GM23338 (cell line): ENCODE data around the gene NLGN3. TPM values are rescaled to one million over a fixed set of nuclear protein-coding genes. Genes with fewer than 3 reads are reported as not detected.

Source experiments
- ATAC-seq: fragments of 200-7000 bp; cut with Tn5 transposase; 3 replicates; pipeline ENCODE4 v1.9.1; 2020
- DNase-seq: peaks from one replicate; pipeline ENCODE4 v3.0.0-alpha.2; 2015; ENCODE audit warnings: low spot score
- H2AFZ ChIP-seq: fragments of 200-600 bp; sonication (generic); 2 replicates; pipeline ENCODE4 v1.8.0; 2016; ENCODE audit warnings: antibody characterized with exemption, mild to moderate bottlenecking, moderate library complexity
- H3F3A ChIP-seq: fragments of 200-600 bp; sonication (generic); replicated peaks from 2 replicates; pipeline ENCODE4 v1.8.0; 2017; ENCODE audit warnings: antibody characterized with exemption, mixed run types, low read depth
- H3K27ac ChIP-seq: fragments of 200-600 bp; sonication (generic); 2 replicates; pipeline ENCODE4 v1.6.1; 2016; ENCODE audit warnings: low read depth
- H3K27me3 ChIP-seq: fragments of 200-600 bp; sonication (generic); 2 replicates; pipeline ENCODE4 v1.8.0; 2016; ENCODE audit warnings: mild to moderate bottlenecking, mixed run types, moderate library complexity; ENCODE audit not compliant: insufficient read depth
- H3K36me3 ChIP-seq: fragments of 200-600 bp; sonication (generic); 2 replicates; pipeline ENCODE4 v1.8.0; 2016; ENCODE audit warnings: mild to moderate bottlenecking; ENCODE audit not compliant: insufficient read depth
- H3K4me1 ChIP-seq: fragments of 200-600 bp; sonication (generic); 2 replicates; pipeline ENCODE4 v1.8.0; 2016; ENCODE audit warnings: mild to moderate bottlenecking, moderate library complexity; ENCODE audit not compliant: insufficient read depth
- H3K4me2 ChIP-seq: fragments of 200-600 bp; sonication (generic); 2 replicates; pipeline ENCODE4 v1.7.1; 2017; ENCODE audit warnings: mixed run types
- H3K4me3 ChIP-seq: fragments of 200-600 bp; sonication (generic); 2 replicates; pipeline ENCODE4 v1.6.1; 2016; ENCODE audit warnings: mixed run types
- H3K79me2 ChIP-seq: fragments of 200-600 bp; sonication (generic); replicated peaks from 2 replicates; pipeline ENCODE4 v1.8.0; 2017; ENCODE audit warnings: mild to moderate bottlenecking; ENCODE audit not compliant: insufficient read depth
- H3K9me2 ChIP-seq: fragments of 200-600 bp; sonication (generic); 2 replicates; pipeline ENCODE4 v1.8.0; 2017; ENCODE audit not compliant: insufficient read depth
- H4K20me1 ChIP-seq: fragments of 200-600 bp; sonication (generic); replicated peaks from 2 replicates; pipeline ENCODE4 v1.8.0; 2017; ENCODE audit warnings: mild to moderate bottlenecking; ENCODE audit not compliant: insufficient read depth
- H3K27ac Mint-ChIP-seq: 2 replicates; pipeline ENCODE4 v1.8.0; 2020; ENCODE audit warnings: inconsistent platforms, mild to moderate bottlenecking, moderate library complexity, mixed read lengths
- H3K27me3 Mint-ChIP-seq: 3 replicates; pipeline ENCODE4 v1.8.0; 2022; ENCODE audit warnings: low read depth, mild to moderate bottlenecking, moderate library complexity, mixed read lengths, inconsistent platforms; ENCODE audit not compliant: insufficient read depth, poor library complexity
- H3K36me3 Mint-ChIP-seq: 3 replicates; pipeline ENCODE4 v1.8.0; 2021; ENCODE audit warnings: low read depth, mild to moderate bottlenecking, inconsistent platforms, moderate library complexity, mixed read lengths
- H3K4me1 Mint-ChIP-seq: 3 replicates; pipeline ENCODE4 v1.8.0; 2020; ENCODE audit warnings: mild to moderate bottlenecking, inconsistent platforms, mixed read lengths
- H3K4me3 Mint-ChIP-seq: 3 replicates; pipeline ENCODE4 v1.8.0; 2021; ENCODE audit warnings: moderate library complexity, mild to moderate bottlenecking, inconsistent platforms, mixed read lengths
- H3K9me3 Mint-ChIP-seq: 3 replicates; pipeline ENCODE4 v1.8.0; 2020; ENCODE audit warnings: moderate library complexity, mild to moderate bottlenecking, inconsistent platforms, mixed read lengths
- EZH2 ChIP-seq: fragments of 200-600 bp; sonication (generic); IDR thresholded peaks from one replicate; pipeline ENCODE4 v1.8.0; 2017; ENCODE audit warnings: antibody characterized with exemption, mild to moderate bottlenecking, low read depth; ENCODE audit not compliant: unreplicated experiment
- REST ChIP-seq: IDR thresholded peaks from one replicate; pipeline ENCODE4 v1.6.1; 2018; ENCODE audit warnings: antibody characterized with exemption; ENCODE audit not compliant: unreplicated experiment
- STAT1 ChIP-seq: IDR thresholded peaks from one replicate; pipeline ENCODE4 v1.6.1; 2016; ENCODE audit warnings: antibody characterized with exemption; ENCODE audit not compliant: unreplicated experiment
- polyA plus RNA-seq: library from polyadenylated mRNA; unstranded; fragments of >200 nt; fragmentation: Nextera tagmentation; extraction: Ambion mirVana; gene quantifications from 2 replicates; pipeline ENCODE4 v1.2.1, GENCODE V29; 2016
- total RNA-seq: library from RNA; depleted of rRNA; stranded (reverse); fragments of >200 nt; shearing (Covaris generic); gene quantifications from 2 replicates; pipeline ENCODE4 v1.2.3, GENCODE V29; 2014
- TF ChIP-seq, protein P1 (sequence below): IDR thresholded peaks from 2 replicates; pipeline ENCODE4 v1.6.1; 2016; ENCODE audit warnings: antibody characterized with exemption

NLGN3 gene
- total and polyA plus RNA-seq, 2 experiments from 2014 or later: 4.5 to 17.2 TPM

GRCh38 chrX:71095033-71095432 is 49.6 kb upstream of the NLGN3 start (continued):
- TF ChIP-seq EZH2 (no peak), STAT1 (no peak)
- TF ChIP-seq, protein P1, sequence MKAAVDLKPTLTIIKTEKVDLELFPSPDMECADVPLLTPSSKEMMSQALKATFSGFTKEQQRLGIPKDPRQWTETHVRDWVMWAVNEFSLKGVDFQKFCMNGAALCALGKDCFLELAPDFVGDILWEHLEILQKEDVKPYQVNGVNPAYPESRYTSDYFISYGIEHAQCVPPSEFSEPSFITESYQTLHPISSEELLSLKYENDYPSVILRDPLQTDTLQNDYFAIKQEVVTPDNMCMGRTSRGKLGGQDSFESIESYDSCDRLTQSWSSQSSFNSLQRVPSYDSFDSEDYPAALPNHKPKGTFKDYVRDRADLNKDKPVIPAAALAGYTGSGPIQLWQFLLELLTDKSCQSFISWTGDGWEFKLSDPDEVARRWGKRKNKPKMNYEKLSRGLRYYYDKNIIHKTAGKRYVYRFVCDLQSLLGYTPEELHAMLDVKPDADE: no peak

DNA sequence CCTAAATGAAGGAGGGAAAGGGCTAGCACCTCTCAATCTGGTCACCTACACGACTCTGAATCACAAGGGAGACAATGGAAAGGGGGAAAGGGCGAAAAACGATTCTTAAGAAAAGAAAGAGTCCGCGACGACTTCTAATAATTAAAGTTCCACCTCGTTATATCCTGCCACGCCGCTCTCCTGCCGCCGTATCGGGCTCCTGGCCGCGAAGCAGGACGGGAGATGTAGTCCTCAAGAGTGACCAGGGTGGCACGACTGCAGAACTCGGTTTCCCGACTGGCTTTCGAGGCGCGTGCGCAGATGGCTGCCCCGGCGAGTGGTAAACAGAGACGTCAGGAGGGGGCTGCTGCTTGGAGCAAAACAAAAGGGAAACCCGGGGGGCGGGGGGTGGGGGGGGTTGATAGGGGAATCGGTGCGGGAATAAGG is 49.1 kb upstream of the NLGN3 start, which contains the start of gene FOXO4:
TSS of gene FOXO4 (plus strand) at position 297 of the 426 bp plus-strand sequence. CDS start 678 bp downstream, outside the sequence.
- TF ChIP-seq, protein P1: peak; percentile 77
- no peak for TF ChIP-seq REST
- Histone ChIP-seq H4K20me1 (no peaks in the 10 kb centered on the region), H3F3A (no peaks in the 10 kb centered on the region; the same call in 1 of the 2 replicates), H3K4me3 (peak within 1 kb of the TSS; percentile 78), H3K27me3 (peaks cover 4% of the 10 kb centered on the region; the same call in 1 of the 2 replicates), H2AFZ (peak within 1 kb of the TSS; percentile 85; the same call in 1 of the 2 replicates), H3K4me1 (peaks cover 19% of the 10 kb centered on the region), H3K36me3 (no peaks in the 10 kb centered on the region), H3K79me2 (peaks cover 14% of the 10 kb centered on the region), H3K4me2 (peak within 1 kb of the TSS; percentile 84), H3K27ac (peak within 1 kb of the TSS; percentile 84; the same call in 1 of the 2 replicates), H3K9me2 (no peaks in the 10 kb centered on the region)
- DNase-seq: peak; percentile 93
- H3K9me3 Mint-ChIP-seq: no peaks in the 10 kb centered on the region; the same call in 2 of the 3 replicates
- ATAC-seq: peak; percentile 68
- H3K4me3 Mint-ChIP-seq: peak within 1 kb of the TSS; percentile 97
- H3K27ac Mint-ChIP-seq: peak within 1 kb of the TSS; percentile 89
- H3K27me3 Mint-ChIP-seq: peaks cover 2% of the 10 kb centered on the region
- peaks cover 20% of the 10 kb centered on the region for H3K4me1 Mint-ChIP-seq
- no peaks in the 10 kb centered on the region for H3K36me3 Mint-ChIP-seq
